ENCODE data around the gene FKBP10. TPM values are rescaled to one million over a fixed set of nuclear protein-coding genes. Genes with fewer than 3 reads are reported as not detected.

The FKBP10 gene
- total and polyA plus RNA-seq, 9 of the 15 experiments (the other 6 are each of a cell fraction or from before 2014, with no cell fraction given): 0.03 to 3.0 (median 1.4) TPM; not detected in 1

DNA sequence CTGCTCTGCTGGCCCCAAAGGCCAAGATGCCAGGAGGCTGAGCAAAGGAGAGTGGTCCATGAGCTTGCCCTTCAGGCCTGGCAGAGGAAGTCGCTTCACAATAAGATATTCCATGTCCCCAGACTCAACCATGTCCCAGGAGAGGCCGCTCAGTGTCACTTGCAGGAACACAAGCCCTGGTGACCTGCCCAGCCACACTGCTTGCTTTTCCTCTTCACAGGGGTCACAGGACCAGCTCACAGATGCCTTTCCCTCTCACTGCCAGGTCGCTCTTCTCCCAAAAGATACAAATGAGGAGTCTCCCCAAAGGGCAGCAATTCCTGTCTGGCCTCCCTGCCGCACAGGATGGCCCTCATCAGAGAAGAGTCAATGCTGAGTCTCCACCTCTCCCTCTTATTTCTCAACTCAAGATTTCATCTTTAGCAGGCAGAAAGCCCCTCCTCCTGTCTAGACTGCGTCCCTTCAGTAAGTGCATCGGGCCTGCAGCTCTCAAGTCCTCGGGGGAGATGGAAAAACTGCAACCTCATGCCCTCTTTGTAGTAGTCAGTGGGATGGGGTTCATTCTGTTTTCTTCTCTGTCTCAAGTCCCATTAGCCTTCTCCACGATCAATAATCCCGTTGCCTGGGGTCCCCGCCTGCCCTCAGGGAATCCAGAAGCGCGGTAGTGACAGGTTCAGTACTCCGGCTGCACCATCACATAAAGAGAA lies 31.2 kb upstream of the FKBP10 start (continued):
- TF ChIP-seq, protein P1, sequence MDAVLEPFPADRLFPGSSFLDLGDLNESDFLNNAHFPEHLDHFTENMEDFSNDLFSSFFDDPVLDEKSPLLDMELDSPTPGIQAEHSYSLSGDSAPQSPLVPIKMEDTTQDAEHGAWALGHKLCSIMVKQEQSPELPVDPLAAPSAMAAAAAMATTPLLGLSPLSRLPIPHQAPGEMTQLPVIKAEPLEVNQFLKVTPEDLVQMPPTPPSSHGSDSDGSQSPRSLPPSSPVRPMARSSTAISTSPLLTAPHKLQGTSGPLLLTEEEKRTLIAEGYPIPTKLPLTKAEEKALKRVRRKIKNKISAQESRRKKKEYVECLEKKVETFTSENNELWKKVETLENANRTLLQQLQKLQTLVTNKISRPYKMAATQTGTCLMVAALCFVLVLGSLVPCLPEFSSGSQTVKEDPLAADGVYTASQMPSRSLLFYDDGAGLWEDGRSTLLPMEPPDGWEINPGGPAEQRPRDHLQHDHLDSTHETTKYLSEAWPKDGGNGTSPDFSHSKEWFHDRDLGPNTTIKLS (IDR thresholded peaks at IDR 0.05; ENCODE audit: borderline replicate concordance, low read depth): no peak
- TF ChIP-seq MAFG (tag; conservative IDR thresholded peaks at IDR 0.05): 0 out of 2 replicates have a peak, but pooled peaks have one; percentile 22
- no peak for TF ChIP-seq SREBF1 (IDR thresholded peaks at IDR 0.05; ENCODE audit: borderline replicate concordance, low read depth, low read length)
- no peak for TF ChIP-seq CBX3 (IDR thresholded peaks at IDR 0.05; ENCODE audit: borderline replicate concordance in 1 of 2, low read length in 2 of 2)
- TF ChIP-seq, protein P2, sequence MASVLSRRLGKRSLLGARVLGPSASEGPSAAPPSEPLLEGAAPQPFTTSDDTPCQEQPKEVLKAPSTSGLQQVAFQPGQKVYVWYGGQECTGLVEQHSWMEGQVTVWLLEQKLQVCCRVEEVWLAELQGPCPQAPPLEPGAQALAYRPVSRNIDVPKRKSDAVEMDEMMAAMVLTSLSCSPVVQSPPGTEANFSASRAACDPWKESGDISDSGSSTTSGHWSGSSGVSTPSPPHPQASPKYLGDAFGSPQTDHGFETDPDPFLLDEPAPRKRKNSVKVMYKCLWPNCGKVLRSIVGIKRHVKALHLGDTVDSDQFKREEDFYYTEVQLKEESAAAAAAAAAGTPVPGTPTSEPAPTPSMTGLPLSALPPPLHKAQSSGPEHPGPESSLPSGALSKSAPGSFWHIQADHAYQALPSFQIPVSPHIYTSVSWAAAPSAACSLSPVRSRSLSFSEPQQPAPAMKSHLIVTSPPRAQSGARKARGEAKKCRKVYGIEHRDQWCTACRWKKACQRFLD (CRISPR knock-in tag; IDR thresholded peaks at IDR 0.05): no peak
- TF ChIP-seq SRSF7 (optimal IDR thresholded peaks at IDR 0.05; ENCODE audit: low read depth, low read length): no peak
- TF ChIP-seq MYNN (IDR thresholded peaks at IDR 0.05): no peak
- TF ChIP-seq MYNN (CRISPR knock-in tag; IDR thresholded peaks at IDR 0.05): no peak
- TF ChIP-seq, protein P3, sequence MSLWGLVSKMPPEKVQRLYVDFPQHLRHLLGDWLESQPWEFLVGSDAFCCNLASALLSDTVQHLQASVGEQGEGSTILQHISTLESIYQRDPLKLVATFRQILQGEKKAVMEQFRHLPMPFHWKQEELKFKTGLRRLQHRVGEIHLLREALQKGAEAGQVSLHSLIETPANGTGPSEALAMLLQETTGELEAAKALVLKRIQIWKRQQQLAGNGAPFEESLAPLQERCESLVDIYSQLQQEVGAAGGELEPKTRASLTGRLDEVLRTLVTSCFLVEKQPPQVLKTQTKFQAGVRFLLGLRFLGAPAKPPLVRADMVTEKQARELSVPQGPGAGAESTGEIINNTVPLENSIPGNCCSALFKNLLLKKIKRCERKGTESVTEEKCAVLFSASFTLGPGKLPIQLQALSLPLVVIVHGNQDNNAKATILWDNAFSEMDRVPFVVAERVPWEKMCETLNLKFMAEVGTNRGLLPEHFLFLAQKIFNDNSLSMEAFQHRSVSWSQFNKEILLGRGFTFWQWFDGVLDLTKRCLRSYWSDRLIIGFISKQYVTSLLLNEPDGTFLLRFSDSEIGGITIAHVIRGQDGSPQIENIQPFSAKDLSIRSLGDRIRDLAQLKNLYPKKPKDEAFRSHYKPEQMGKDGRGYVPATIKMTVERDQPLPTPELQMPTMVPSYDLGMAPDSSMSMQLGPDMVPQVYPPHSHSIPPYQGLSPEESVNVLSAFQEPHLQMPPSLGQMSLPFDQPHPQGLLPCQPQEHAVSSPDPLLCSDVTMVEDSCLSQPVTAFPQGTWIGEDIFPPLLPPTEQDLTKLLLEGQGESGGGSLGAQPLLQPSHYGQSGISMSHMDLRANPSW (CRISPR knock-in tag; IDR thresholded peaks at IDR 0.05): no peak
- no peak for TF ChIP-seq MEIS2 (IDR thresholded peaks at IDR 0.05; ENCODE audit: partially characterized antibody)
- no peak for TF ChIP-seq LEF1 (IDR thresholded peaks at IDR 0.05)
- TF ChIP-seq YBX1 (IDR thresholded peaks at IDR 0.05): no peak
- no peak for TF ChIP-seq FOS (IDR thresholded peaks at IDR 0.05; ENCODE audit: extremely low read depth, insufficient read length)
- no peak for TF ChIP-seq ZNF23 (CRISPR knock-in tag; IDR thresholded peaks at IDR 0.05)
- TF ChIP-seq KLF16 (IDR thresholded peaks at IDR 0.05): no peak
- TF ChIP-seq EP400 (IDR thresholded peaks at IDR 0.05): no peak
- TF ChIP-seq NR1H2 (CRISPR knock-in tag; IDR thresholded peaks at IDR 0.05): no peak
- TF ChIP-seq TEAD4 (IDR thresholded peaks at IDR 0.05; ENCODE audit: low read length): no peak
- TF ChIP-seq TEAD4 (CRISPR knock-in tag; IDR thresholded peaks at IDR 0.05; ENCODE audit: borderline replicate concordance): no peak
- TF ChIP-seq MAFK (IDR thresholded peaks at IDR 0.05; ENCODE audit: low read length): 0 out of 2 replicates have a peak, but pooled peaks have one; percentile 36
- no peak for TF ChIP-seq CBFA2T2 (conservative IDR thresholded peaks at IDR 0.05)
- TF ChIP-seq POLR2A (conservative IDR thresholded peaks at IDR 0.05): no peak

All from K562 (cell line).